ENCODE measurements around the gene OXSM.

DNA sequence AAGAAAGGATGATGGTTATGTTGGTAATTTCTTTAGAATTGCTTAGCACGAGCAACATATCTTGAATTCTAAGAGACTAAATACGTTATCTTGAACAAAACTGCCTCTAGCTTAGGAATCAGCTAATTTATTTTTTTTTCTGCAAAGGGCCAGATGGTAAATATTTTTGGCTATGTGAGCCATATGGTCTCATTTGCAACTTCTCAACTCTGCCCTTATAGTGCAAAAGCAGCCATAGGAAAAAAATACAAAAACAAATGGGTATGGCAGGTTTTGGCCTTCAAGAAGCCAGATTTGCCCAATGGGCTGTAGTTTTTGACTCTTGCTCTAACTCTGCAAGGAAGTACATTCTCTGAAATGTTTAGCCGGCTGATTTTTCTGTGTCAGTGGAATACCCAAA is 11.9 kb downstream of the OXSM start:
- TF ChIP-seq POLR2A (IDR thresholded peaks at IDR 0.05): no peak
- TF ChIP-seq, protein P1, sequence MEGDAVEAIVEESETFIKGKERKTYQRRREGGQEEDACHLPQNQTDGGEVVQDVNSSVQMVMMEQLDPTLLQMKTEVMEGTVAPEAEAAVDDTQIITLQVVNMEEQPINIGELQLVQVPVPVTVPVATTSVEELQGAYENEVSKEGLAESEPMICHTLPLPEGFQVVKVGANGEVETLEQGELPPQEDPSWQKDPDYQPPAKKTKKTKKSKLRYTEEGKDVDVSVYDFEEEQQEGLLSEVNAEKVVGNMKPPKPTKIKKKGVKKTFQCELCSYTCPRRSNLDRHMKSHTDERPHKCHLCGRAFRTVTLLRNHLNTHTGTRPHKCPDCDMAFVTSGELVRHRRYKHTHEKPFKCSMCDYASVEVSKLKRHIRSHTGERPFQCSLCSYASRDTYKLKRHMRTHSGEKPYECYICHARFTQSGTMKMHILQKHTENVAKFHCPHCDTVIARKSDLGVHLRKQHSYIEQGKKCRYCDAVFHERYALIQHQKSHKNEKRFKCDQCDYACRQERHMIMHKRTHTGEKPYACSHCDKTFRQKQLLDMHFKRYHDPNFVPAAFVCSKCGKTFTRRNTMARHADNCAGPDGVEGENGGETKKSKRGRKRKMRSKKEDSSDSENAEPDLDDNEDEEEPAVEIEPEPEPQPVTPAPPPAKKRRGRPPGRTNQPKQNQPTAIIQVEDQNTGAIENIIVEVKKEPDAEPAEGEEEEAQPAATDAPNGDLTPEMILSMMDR (IDR thresholded peaks at IDR 0.05): no peak

Measured in vagina (tissue), 2 donors.